Muscle layer of colon (tissue), 2 donors: ENCODE results near the gene FSTL4.
"Not testable (repeated sequence)": the region's sequence is repeated elsewhere in the genome, so short reads cannot be mapped to it uniquely, and the experiment has no call there.

Experiments used
- H3K27ac ChIP-seq: one replicate; pipeline ENCODE4 v1.7.0; 2013; ENCODE audit warnings: low read depth, mild to moderate bottlenecking, low read length, moderate library complexity
- H3K27me3 ChIP-seq, 2 donors: one replicate each; pipeline ENCODE4 v1.7.0; 2013; ENCODE audit warnings: low read length in 2 of 2, mild to moderate bottlenecking in 2 of 2; ENCODE audit not compliant: insufficient read depth in 2 of 2, control insufficient read depth in 1 of 2
- H3K36me3 ChIP-seq: one replicate; pipeline ENCODE4 v1.7.0; 2013; ENCODE audit warnings: mild to moderate bottlenecking, low read length; ENCODE audit not compliant: insufficient read depth
- H3K4me1 ChIP-seq: one replicate; pipeline ENCODE4 v1.7.0; 2013; ENCODE audit warnings: mild to moderate bottlenecking, low read length; ENCODE audit not compliant: insufficient read depth
- H3K4me3 ChIP-seq, 2 donors: one replicate each; pipeline ENCODE4 v1.7.0; 2013; ENCODE audit warnings: low read length in 2 of 2, low read depth in 1 of 2, mild to moderate bottlenecking in 1 of 2, moderate library complexity in 1 of 2
- H3K9ac ChIP-seq: one replicate; pipeline ENCODE4 v1.7.0; 2013; ENCODE audit warnings: low read length
- H3K9me3 ChIP-seq: one replicate; pipeline ENCODE4 v1.7.0; 2013; ENCODE audit warnings: mild to moderate bottlenecking, low read length
- donor health status: abdominal sarcoma.
- donor health status: Adenocarcinoma of cecum.

Gene FSTL4

GRCh38 chr5:133396814-133397213 is 215.5 kb downstream of the FSTL4 start:
- Histone ChIP-seq H3K4me1 (no peaks in the 10 kb centered on the region), H3K27me3 (no peaks in the 10 kb centered on the region), H3K4me3 (no peak overlapping the region), H3K9me3 (no peaks in the 10 kb centered on the region), H3K27ac (no peak overlapping the region), H3K9ac (no peak overlapping the region), H3K36me3 (no peaks in the 10 kb centered on the region)

GRCh38 chr5:133396187-133396741 is 216.1 kb downstream of the FSTL4 start:
- no peaks in the 10 kb centered on the region for H3K4me1 ChIP-seq
- H3K9me3 ChIP-seq: no peaks in the 10 kb centered on the region
- H3K36me3 ChIP-seq: no peaks in the 10 kb centered on the region
- no peaks in the 10 kb centered on the region for H3K27me3 ChIP-seq
- no peak overlapping the region for H3K27ac ChIP-seq
- H3K9ac ChIP-seq: no peak overlapping the region
- no peak overlapping the region for H3K4me3 ChIP-seq

- not testable (repeated sequence) for H3K27me3 ChIP-seq, H3K9ac ChIP-seq, H3K36me3 ChIP-seq, H3K4me3 ChIP-seq, H3K27ac ChIP-seq, H3K9me3 ChIP-seq, H3K4me1 ChIP-seq
Observed at GRCh38 chr5:133395207-133395606, 217.1 kb downstream of the FSTL4 start.

- H3K27me3 ChIP-seq, H3K9me3 ChIP-seq, H3K4me3 ChIP-seq, H3K4me1 ChIP-seq, H3K9ac ChIP-seq, H3K27ac ChIP-seq, H3K36me3 ChIP-seq: not testable (repeated sequence)
Observed at GRCh38 chr5:133394477-133394817, 217.9 kb downstream of the FSTL4 start.

GRCh38 chr5:133393776-133394476 is 218.4 kb downstream of the FSTL4 start:
- no peaks in the 10 kb centered on the region for H3K9me3 ChIP-seq
- H3K9ac ChIP-seq: no peak overlapping the region
- no peak overlapping the region for H3K4me3 ChIP-seq
- H3K36me3 ChIP-seq: no peaks in the 10 kb centered on the region
- no peak overlapping the region for H3K27ac ChIP-seq
- H3K4me1 ChIP-seq: no peaks in the 10 kb centered on the region
- H3K27me3 ChIP-seq: no peaks in the 10 kb centered on the region

GRCh38 chr5:133392448-133392847 is 219.9 kb downstream of the FSTL4 start:
- Histone ChIP-seq H3K27me3 (no peaks in the 10 kb centered on the region), H3K4me1 (no peaks in the 10 kb centered on the region), H3K9me3 (no peaks in the 10 kb centered on the region), H3K27ac (no peak overlapping the region), H3K36me3 (no peaks in the 10 kb centered on the region), H3K4me3 (no peak overlapping the region), H3K9ac (no peak overlapping the region)

- no peaks in the 10 kb centered on the region for H3K4me1 ChIP-seq
- no peak overlapping the region for H3K27ac ChIP-seq
- no peaks in the 10 kb centered on the region for H3K27me3 ChIP-seq
- no peak overlapping the region for H3K4me3 ChIP-seq
- H3K9me3 ChIP-seq: no peaks in the 10 kb centered on the region
- no peak overlapping the region for H3K9ac ChIP-seq
- no peaks in the 10 kb centered on the region for H3K36me3 ChIP-seq
Observed at GRCh38 chr5:133391354-133392136, 220.8 kb downstream of the FSTL4 start.

GRCh38 chr5:133390416-133391353 is 221.7 kb downstream of the FSTL4 start:
- Histone ChIP-seq H3K4me3 (no peak overlapping the region), H3K9ac (no peak overlapping the region), H3K27ac (no peak overlapping the region)

GRCh38 chr5:133389066-133389590 is 223.2 kb downstream of the FSTL4 start:
- H3K27ac ChIP-seq: no peak overlapping the region
- H3K9me3 ChIP-seq: no peaks in the 10 kb centered on the region
- H3K4me3 ChIP-seq: no peak overlapping the region
- no peaks in the 10 kb centered on the region for H3K27me3 ChIP-seq
- H3K9ac ChIP-seq: no peak overlapping the region
- no peaks in the 10 kb centered on the region for H3K36me3 ChIP-seq
- no peaks in the 10 kb centered on the region for H3K4me1 ChIP-seq

More at GRCh38 chr5:133390416-133391353, 221.7 kb downstream of the FSTL4 start:
- H3K27me3 ChIP-seq: no peaks in the 10 kb centered on the region
- no peaks in the 10 kb centered on the region for H3K9me3 ChIP-seq
- H3K36me3 ChIP-seq: no peaks in the 10 kb centered on the region
- no peaks in the 10 kb centered on the region for H3K4me1 ChIP-seq

- H3K9me3 ChIP-seq: no peaks in the 10 kb centered on the region
- no peaks in the 10 kb centered on the region for H3K27me3 ChIP-seq
- H3K9ac ChIP-seq: no peak overlapping the region
Observed at GRCh38 chr5:133387621-133388020, 224.7 kb downstream of the FSTL4 start.

GRCh38 chr5:133387091-133387490 is 225.2 kb downstream of the FSTL4 start:
- no peak overlapping the region for H3K9ac ChIP-seq
- H3K9me3 ChIP-seq: no peaks in the 10 kb centered on the region
- H3K4me3 ChIP-seq: no peak overlapping the region
- H3K36me3 ChIP-seq: no peaks in the 10 kb centered on the region
- H3K27ac ChIP-seq: no peak overlapping the region
- no peaks in the 10 kb centered on the region for H3K4me1 ChIP-seq
- H3K27me3 ChIP-seq: no peaks in the 10 kb centered on the region

More at GRCh38 chr5:133387621-133388020, 224.7 kb downstream of the FSTL4 start:
- no peak overlapping the region for H3K27ac ChIP-seq
- H3K4me1 ChIP-seq: no peaks in the 10 kb centered on the region
- no peak overlapping the region for H3K4me3 ChIP-seq
- no peaks in the 10 kb centered on the region for H3K36me3 ChIP-seq
